SK-N-SH (cell line): Measurements from ENCODE around the gene PAPSS2.

ENCODE experiments used
- CHD2 ChIP-seq: fragments of 150-350 bp; IDR thresholded peaks from 2 replicates; pipeline ENCODE4 v1.6.1; 2018; ENCODE audit warnings: low read length; ENCODE audit not compliant: partially characterized antibody
- CTCF ChIP-seq: fragments of 200-600 bp; sonication (generic); IDR thresholded peaks from 2 replicates; pipeline ENCODE4 v1.6.1; 2017; ENCODE audit warnings: antibody characterized with exemption, mild to moderate bottlenecking, moderate library complexity
- EP300 ChIP-seq, 2 experiments: IDR thresholded peaks; 2 replicates each; pipeline versions ENCODE4 v1.4.0 to v1.6.1; 2012; ENCODE audit warnings: borderline replicate concordance in 1 of 2, low read depth in 1 of 2, low read length in 1 of 2
- FOXM1 ChIP-seq: IDR thresholded peaks from 2 replicates; pipeline ENCODE4 v1.4.0; 2012; ENCODE audit warnings: low read depth, mild to moderate bottlenecking
- JUND ChIP-seq: IDR thresholded peaks from 2 replicates; pipeline ENCODE4 v1.4.0; 2012
- MAX ChIP-seq: IDR thresholded peaks from 2 replicates; pipeline ENCODE4 v1.4.0; 2012; ENCODE audit warnings: low read depth
- NFIC ChIP-seq: IDR thresholded peaks from 2 replicates; pipeline ENCODE4 v1.4.0; 2012; ENCODE audit warnings: borderline replicate concordance
- NRF1 ChIP-seq: IDR thresholded peaks from 2 replicates; pipeline ENCODE4 v1.6.1; 2012; ENCODE audit warnings: low read depth, mild to moderate bottlenecking, low read length
- PBX3 ChIP-seq: IDR thresholded peaks from 2 replicates; pipeline ENCODE4; 2012
- RAD21 ChIP-seq: IDR thresholded peaks from 2 replicates; pipeline ENCODE4 v1.6.1; 2012; ENCODE audit warnings: mild to moderate bottlenecking, low read length
- RCOR1 ChIP-seq: fragments of 150-350 bp; IDR thresholded peaks from 2 replicates; pipeline ENCODE4 v1.6.1; 2017; ENCODE audit warnings: antibody characterized with exemption, low read length
- TAF1 ChIP-seq: IDR thresholded peaks from 2 replicates; pipeline ENCODE4 v1.6.1; 2012; ENCODE audit warnings: low read depth, mild to moderate bottlenecking, low read length, moderate library complexity, borderline replicate concordance

GRCh38 chr10:87706731-87707130 is 47.1 kb downstream of the PAPSS2 start:
- TF ChIP-seq EP300 (IDR thresholded peaks at IDR 0.05; ENCODE audit: borderline replicate concordance in 1 of 2, low read depth in 1 of 2, low read length in 1 of 2) (no peak), RCOR1 (no peak), MAX (no peak), PBX3 (no peak), CTCF (no peak), RAD21 (no peak), CHD2 (no peak), NFIC (peak; percentile 37; the same call in 1 of the 2 replicates), TAF1 (no peak), FOXM1 (no peak), JUND (no peak), NRF1 (no peak)
